ENCODE results near the gene UBALD1. TPM values are rescaled to one million over a fixed set of nuclear protein-coding genes. Genes with fewer than 3 reads are reported as not detected.
A peak's percentile ranks its signal among the peaks of the same experiment; 100 is the strongest.

UBALD1 gene
- total and polyA plus RNA-seq, 12 donors, result 3.7 to 92.7 (median 18.9) TPM

GRCh38 chr16:4624827-4625559 lies 10.3 kb upstream of the UBALD1 start:
- Histone ChIP-seq H3K27ac (peak overlapping the region; percentile 94 to 100 (median 96)), H3K4me3 (peak overlapping the region; percentile 48 to 100 (median 79)), H3K4me1 (replicated peaks in 1 of 2) (peaks cover 8 to 15% of the 10 kb centered on the region in 2 donors), H3K36me3 (replicated peaks in 1 of 2) (no peaks in the 10 kb centered on the region), H3K9me3 (replicated peaks in 1 of 3) (no peaks in the 10 kb centered on the region), H3K27me3 (no peaks in the 10 kb centered on the region)
- WGBS, 4 donors, result 0 to 1% (median 1%) methylated on average over 2 to 80 of the region's 80 CpGs
- DNase-seq, result peak; percentile 75 to 93 (median 83)
- TF ChIP-seq CTCF (IDR thresholded peaks at IDR 0.05), result peak in 1 of 6 experiments; percentile 3
- peak; percentile 92 for TF ChIP-seq POLR2A (IDR thresholded peaks at IDR 0.05)
- intact Hi-C loops (cut with DNase I), result loop anchor here in 1 of 2 donors (5.0 kb wide), 1 partner anchor 57 kb away; no protein-coding TSS in a partner anchor

DNA sequence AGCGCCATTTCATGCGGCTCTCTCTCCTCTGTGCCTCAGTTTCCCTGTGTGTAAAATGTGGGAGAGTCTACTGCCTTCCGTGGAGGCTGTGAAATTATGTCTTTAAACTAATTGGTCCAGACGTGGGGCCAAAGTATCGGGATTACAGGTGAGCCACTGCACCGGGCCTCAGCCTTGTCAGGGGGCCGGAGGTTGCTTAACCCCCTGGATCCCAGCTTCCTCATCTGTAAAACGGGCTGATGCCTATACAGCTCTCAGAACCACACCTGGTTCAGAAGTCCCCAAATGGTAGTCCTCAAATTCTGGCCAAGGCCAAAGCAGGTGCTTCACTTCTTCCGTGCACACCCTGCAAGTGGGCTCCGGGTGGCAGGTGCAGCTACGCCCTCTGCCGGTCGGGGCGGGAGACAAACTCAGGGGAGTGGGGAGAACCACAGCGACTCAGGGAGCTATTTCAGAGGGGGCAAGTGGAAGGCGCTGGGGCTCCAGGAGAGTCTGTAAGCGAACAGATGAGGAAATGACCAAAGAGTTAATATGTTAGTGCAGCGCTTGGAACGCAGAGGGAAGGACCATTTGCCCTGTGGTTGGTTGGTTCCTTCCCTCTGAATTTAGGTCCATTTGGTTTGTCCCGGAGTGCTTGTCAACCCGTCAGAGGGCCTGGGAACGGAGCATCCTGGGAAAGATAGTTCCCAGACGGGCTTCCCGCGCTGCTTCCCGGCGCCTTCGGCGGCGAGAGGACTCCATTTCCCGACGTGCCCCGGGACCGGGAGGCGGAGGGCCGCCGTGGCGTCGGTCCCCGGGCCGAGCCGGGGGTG lies 9.5 kb upstream of the UBALD1 start, which contains the start of gene MGRN1:
TSS of gene MGRN1 (plus strand) at position 812 of the 812 bp plus-strand sequence. CDS start 135 bp downstream, outside the sequence.
- Histone ChIP-seq H3K4me1 (replicated peaks in 1 of 2) (peaks cover 8 to 15% of the 10 kb centered on the region in 2 donors), H3K27me3 (no peaks in the 10 kb centered on the region), H3K4me3 (peak within 1 kb of the TSS; percentile 48 to 100 (median 79)), H3K9me3 (replicated peaks in 1 of 3) (no peaks in the 10 kb centered on the region), H3K27ac (peak within 1 kb of the TSS; percentile 94 to 100 (median 96)), H3K36me3 (replicated peaks in 1 of 2) (no peaks in the 10 kb centered on the region)
- no peak for TF ChIP-seq POLR2A (IDR thresholded peaks at IDR 0.05)
- TF ChIP-seq CTCF (IDR thresholded peaks at IDR 0.05), result peak; percentile 79 to 99 (median 90)
- 7 to 11% (median 8%) methylated on average over 19 to 42 of the region's 42 CpGs for WGBS, 4 donors
- intact Hi-C loops (cut with DNase I), result no loop called here
- peak; percentile 95 to 98 (median 96) for DNase-seq

- TF ChIP-seq POLR2A (IDR thresholded peaks at IDR 0.05) (no peak), CTCF (IDR thresholded peaks at IDR 0.05) (no peak)
- no peaks in the 10 kb centered on the region for H3K27me3 ChIP-seq
- WGBS, 4 donors, result 67 to 76% (median 72%) methylated on average over 7 of the region's 7 CpGs
- H3K36me3 ChIP-seq (replicated peaks in 1 of 2), result no peaks in the 10 kb centered on the region
- H3K9me3 ChIP-seq (replicated peaks in 1 of 3), result no peaks in the 10 kb centered on the region
- no peak for DNase-seq
- H3K27ac ChIP-seq, result peak overlapping the region in 1 of 5 donors; percentile 100
- no peak overlapping the region for H3K4me3 ChIP-seq
- intact Hi-C loops (cut with DNase I), result no loop called here
- H3K4me1 ChIP-seq (replicated peaks in 1 of 2), result peaks cover 8 to 15% of the 10 kb centered on the region in 2 donors
Measured at GRCh38 chr16:4623593-4623992, 8.9 kb upstream of the UBALD1 start.
